ENCODE data around the gene TMEM132D.

Gene TMEM132D

GRCh38 chr12:129305851-129306250, 598.0 kb downstream of the TMEM132D start:
- no peak for DNase-seq (ENCODE audit: low read depth)
- no peak overlapping the region for H3K4me3 ChIP-seq (ENCODE audit: control insufficient read depth, low read depth, low read length)
- TF ChIP-seq CTCF (conservative IDR thresholded peaks at IDR 0.05; ENCODE audit: control insufficient read depth, insufficient read depth, low read depth, low read length): no peak

GRCh38 chr12:129304529-129304928, 599.3 kb downstream of the TMEM132D start:
- no peak overlapping the region for H3K4me3 ChIP-seq (ENCODE audit: control insufficient read depth, low read depth, low read length)
- no peak for DNase-seq (ENCODE audit: low read depth)
- no peak for TF ChIP-seq CTCF (conservative IDR thresholded peaks at IDR 0.05; ENCODE audit: control insufficient read depth, insufficient read depth, low read depth, low read length)

GRCh38 chr12:129300011-129300410, 603.8 kb downstream of the TMEM132D start:
- H3K4me3 ChIP-seq (ENCODE audit: control insufficient read depth, low read depth, low read length): no peak overlapping the region
- no peak for TF ChIP-seq CTCF (conservative IDR thresholded peaks at IDR 0.05; ENCODE audit: control insufficient read depth, insufficient read depth, low read depth, low read length)
- DNase-seq (ENCODE audit: low read depth): no peak

- no peak overlapping the region for H3K4me3 ChIP-seq (ENCODE audit: control insufficient read depth, low read depth, low read length)
- no peak for TF ChIP-seq CTCF (conservative IDR thresholded peaks at IDR 0.05; ENCODE audit: control insufficient read depth, insufficient read depth, low read depth, low read length)
- no peak for DNase-seq (ENCODE audit: low read depth)
Measured at GRCh38 chr12:129298921-129299320, 604.9 kb downstream of the TMEM132D start.

- no peak overlapping the region for H3K4me3 ChIP-seq (ENCODE audit: control insufficient read depth, low read depth, low read length)
- no peak for TF ChIP-seq CTCF (conservative IDR thresholded peaks at IDR 0.05; ENCODE audit: control insufficient read depth, insufficient read depth, low read depth, low read length)
- DNase-seq (ENCODE audit: low read depth): no peak
Measured at GRCh38 chr12:129296671-129297070, 607.2 kb downstream of the TMEM132D start.

GRCh38 chr12:129294868-129295267, 609.0 kb downstream of the TMEM132D start:
- H3K4me3 ChIP-seq (ENCODE audit: control insufficient read depth, low read depth, low read length): no peak overlapping the region
- no peak for DNase-seq (ENCODE audit: low read depth)
- TF ChIP-seq CTCF (conservative IDR thresholded peaks at IDR 0.05; ENCODE audit: control insufficient read depth, insufficient read depth, low read depth, low read length): no peak

GRCh38 chr12:129279771-129280170, 624.1 kb downstream of the TMEM132D start:
- no peak overlapping the region for H3K4me3 ChIP-seq (ENCODE audit: control insufficient read depth, low read depth, low read length)
- no peak for DNase-seq (ENCODE audit: low read depth)
- no peak for TF ChIP-seq CTCF (conservative IDR thresholded peaks at IDR 0.05; ENCODE audit: control insufficient read depth, insufficient read depth, low read depth, low read length)

All from fibroblast of mammary gland (primary cell).